ENCODE results near the gene CAPRIN1. TPM values are rescaled to one million over a fixed set of nuclear protein-coding genes. Genes with fewer than 3 reads are reported as not detected.

The CAPRIN1 gene
- polyA plus RNA-seq, 1 donor (not counting 4 experiments of a cell fraction or from before 2014, with no cell fraction given), result 207 TPM

- no peaks in the 10 kb centered on the region for H3K27me3 ChIP-seq (ENCODE audit: control insufficient read depth, extremely low read depth, insufficient read depth, low read length)
- H3K9me3 ChIP-seq (ENCODE audit: control insufficient read depth, low read depth, low read length), result no peaks in the 10 kb centered on the region
- no peaks in the 10 kb centered on the region for H3K9me1 ChIP-seq (ENCODE audit: control insufficient read depth, extremely low read depth, insufficient read depth, low read length)
- no peaks in the 10 kb centered on the region for H3K4me1 ChIP-seq (ENCODE audit: control insufficient read depth, extremely low read depth, insufficient read depth, low read length)
- no peak overlapping the region for H3K4me2 ChIP-seq (ENCODE audit: control insufficient read depth, extremely low read depth, insufficient read depth, low read depth, low read length)
- dilution Hi-C loops (cut with MboI; ENCODE audit: extremely low pct_ligation_motif_present, low sequenced_read_pairs), result no loop called here
- H3K36me3 ChIP-seq (ENCODE audit: control insufficient read depth in 2 of 2, extremely low read depth in 1 of 2, insufficient read depth in 2 of 2, low read length in 2 of 2), result peaks cover 27 to 30% of the 10 kb centered on the region in 2 experiments
- no peak overlapping the region for H3K9ac ChIP-seq (ENCODE audit: control insufficient read depth, extremely low read depth, insufficient read depth, low read length)
- FAIRE-seq (no peak), DNase-seq (ENCODE audit: low read depth, low spot score) (no peak)
- no peak overlapping the region for H3K4me3 ChIP-seq (ENCODE audit: control insufficient read depth in 2 of 3, extremely low read depth in 1 of 3, insufficient read depth in 2 of 3, low read depth in 1 of 3, low read length in 3 of 3)
- TF ChIP-seq EZH2 (IDR thresholded peaks at IDR 0.05; ENCODE audit: low read length), result no peak
- no peak for TF ChIP-seq CTCF (optimal IDR thresholded peaks at IDR 0.05 in 1 of 3, IDR thresholded peaks at IDR 0.05 in 1 of 3, conservative IDR thresholded peaks at IDR 0.05 in 1 of 3; ENCODE audit: extremely low read depth in 1 of 3, insufficient read depth in 2 of 3, low read length in 3 of 3)
- H3K27ac ChIP-seq (ENCODE audit: control insufficient read depth, insufficient read depth, low read length), result no peak overlapping the region
- no peaks in the 10 kb centered on the region for H4K20me1 ChIP-seq (ENCODE audit: control insufficient read depth, extremely low read depth, insufficient read depth, low read length)
- no peak overlapping the region for H2AFZ ChIP-seq (ENCODE audit: control insufficient read depth, low read length)
- no peaks in the 10 kb centered on the region for H3K79me2 ChIP-seq (ENCODE audit: control insufficient read depth, insufficient read depth, low read length)
Measured at GRCh38 chr11:34124885-34125668, 73.5 kb downstream of the CAPRIN1 start.

- H3K9ac ChIP-seq (ENCODE audit: control insufficient read depth, extremely low read depth, insufficient read depth, low read length), result no peak overlapping the region
- no peak for DNase-seq (ENCODE audit: low read depth, low spot score)
- H2AFZ ChIP-seq (ENCODE audit: control insufficient read depth, low read length), result no peak overlapping the region
Measured at GRCh38 chr11:34126959-34127848, 75.7 kb downstream of the CAPRIN1 start.

More at GRCh38 chr11:34126959-34127848, 75.7 kb downstream of the CAPRIN1 start:
- no peaks in the 10 kb centered on the region for H4K20me1 ChIP-seq (ENCODE audit: control insufficient read depth, extremely low read depth, insufficient read depth, low read length)
- H3K9me3 ChIP-seq (ENCODE audit: control insufficient read depth, low read depth, low read length), result no peaks in the 10 kb centered on the region
- H3K4me2 ChIP-seq (ENCODE audit: control insufficient read depth, extremely low read depth, insufficient read depth, low read depth, low read length), result no peak overlapping the region
- H3K36me3 ChIP-seq (ENCODE audit: control insufficient read depth in 2 of 2, extremely low read depth in 1 of 2, insufficient read depth in 2 of 2, low read length in 2 of 2), result peaks cover 30 to 36% of the 10 kb centered on the region in 2 experiments
- H3K27ac ChIP-seq (ENCODE audit: control insufficient read depth, insufficient read depth, low read length), result no peak overlapping the region
- no peaks in the 10 kb centered on the region for H3K79me2 ChIP-seq (ENCODE audit: control insufficient read depth, insufficient read depth, low read length)
- H3K4me3 ChIP-seq (ENCODE audit: control insufficient read depth in 2 of 3, extremely low read depth in 1 of 3, insufficient read depth in 2 of 3, low read depth in 1 of 3, low read length in 3 of 3), result no peak overlapping the region
- H3K4me1 ChIP-seq (ENCODE audit: control insufficient read depth, extremely low read depth, insufficient read depth, low read length), result no peaks in the 10 kb centered on the region
- no peaks in the 10 kb centered on the region for H3K27me3 ChIP-seq (ENCODE audit: control insufficient read depth, extremely low read depth, insufficient read depth, low read length)
- dilution Hi-C loops (cut with MboI; ENCODE audit: extremely low pct_ligation_motif_present, low sequenced_read_pairs), result no loop called here
- no peaks in the 10 kb centered on the region for H3K9me1 ChIP-seq (ENCODE audit: control insufficient read depth, extremely low read depth, insufficient read depth, low read length)
- FAIRE-seq, result no peak
- TF ChIP-seq EZH2 (IDR thresholded peaks at IDR 0.05; ENCODE audit: low read length) (no peak), CTCF (optimal IDR thresholded peaks at IDR 0.05 in 1 of 3, IDR thresholded peaks at IDR 0.05 in 1 of 3, conservative IDR thresholded peaks at IDR 0.05 in 1 of 3; ENCODE audit: extremely low read depth in 1 of 3, insufficient read depth in 2 of 3, low read length in 3 of 3) (no peak)
